Measurements from ENCODE around the gene SPRR2A.

DNA sequence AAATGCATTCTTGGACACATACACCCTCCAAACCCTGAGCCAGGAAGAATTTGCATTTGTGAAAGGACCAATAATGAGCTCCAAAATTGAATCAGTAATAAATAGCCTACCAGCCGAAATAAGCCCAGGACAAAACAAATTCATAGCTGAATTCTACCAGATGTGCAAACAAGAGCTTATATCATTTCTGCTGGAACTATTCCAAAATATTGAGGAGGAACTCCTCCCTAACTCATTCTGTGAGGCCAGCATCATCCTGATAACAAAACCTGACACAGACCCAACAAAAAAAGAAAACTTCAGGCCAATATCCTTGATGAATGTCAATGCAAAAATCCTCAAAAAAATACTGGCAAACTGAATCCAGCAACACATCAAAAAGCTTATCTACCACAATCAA lies 30.3 kb upstream of the SPRR2A start:
- TF ChIP-seq, protein P1, sequence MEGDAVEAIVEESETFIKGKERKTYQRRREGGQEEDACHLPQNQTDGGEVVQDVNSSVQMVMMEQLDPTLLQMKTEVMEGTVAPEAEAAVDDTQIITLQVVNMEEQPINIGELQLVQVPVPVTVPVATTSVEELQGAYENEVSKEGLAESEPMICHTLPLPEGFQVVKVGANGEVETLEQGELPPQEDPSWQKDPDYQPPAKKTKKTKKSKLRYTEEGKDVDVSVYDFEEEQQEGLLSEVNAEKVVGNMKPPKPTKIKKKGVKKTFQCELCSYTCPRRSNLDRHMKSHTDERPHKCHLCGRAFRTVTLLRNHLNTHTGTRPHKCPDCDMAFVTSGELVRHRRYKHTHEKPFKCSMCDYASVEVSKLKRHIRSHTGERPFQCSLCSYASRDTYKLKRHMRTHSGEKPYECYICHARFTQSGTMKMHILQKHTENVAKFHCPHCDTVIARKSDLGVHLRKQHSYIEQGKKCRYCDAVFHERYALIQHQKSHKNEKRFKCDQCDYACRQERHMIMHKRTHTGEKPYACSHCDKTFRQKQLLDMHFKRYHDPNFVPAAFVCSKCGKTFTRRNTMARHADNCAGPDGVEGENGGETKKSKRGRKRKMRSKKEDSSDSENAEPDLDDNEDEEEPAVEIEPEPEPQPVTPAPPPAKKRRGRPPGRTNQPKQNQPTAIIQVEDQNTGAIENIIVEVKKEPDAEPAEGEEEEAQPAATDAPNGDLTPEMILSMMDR (IDR thresholded peaks at IDR 0.05) = no peak
- TF ChIP-seq POLR2A (IDR thresholded peaks at IDR 0.05) = no peak

Measured in testis (tissue), 2 donors.